HG03432 (cell line): ENCODE data around the gene UBE2N.

Experiments used
- ATAC-seq: cut with Tn5 transposase; IDR thresholded peaks from one replicate; pipeline ENCODE4 v1.9.1; 2021; ENCODE audit warnings: mild to moderate bottlenecking, moderate library complexity; ENCODE audit not compliant: unreplicated experiment

The UBE2N gene, protein sequence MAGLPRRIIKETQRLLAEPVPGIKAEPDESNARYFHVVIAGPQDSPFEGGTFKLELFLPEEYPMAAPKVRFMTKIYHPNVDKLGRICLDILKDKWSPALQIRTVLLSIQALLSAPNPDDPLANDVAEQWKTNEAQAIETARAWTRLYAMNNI

DNA sequence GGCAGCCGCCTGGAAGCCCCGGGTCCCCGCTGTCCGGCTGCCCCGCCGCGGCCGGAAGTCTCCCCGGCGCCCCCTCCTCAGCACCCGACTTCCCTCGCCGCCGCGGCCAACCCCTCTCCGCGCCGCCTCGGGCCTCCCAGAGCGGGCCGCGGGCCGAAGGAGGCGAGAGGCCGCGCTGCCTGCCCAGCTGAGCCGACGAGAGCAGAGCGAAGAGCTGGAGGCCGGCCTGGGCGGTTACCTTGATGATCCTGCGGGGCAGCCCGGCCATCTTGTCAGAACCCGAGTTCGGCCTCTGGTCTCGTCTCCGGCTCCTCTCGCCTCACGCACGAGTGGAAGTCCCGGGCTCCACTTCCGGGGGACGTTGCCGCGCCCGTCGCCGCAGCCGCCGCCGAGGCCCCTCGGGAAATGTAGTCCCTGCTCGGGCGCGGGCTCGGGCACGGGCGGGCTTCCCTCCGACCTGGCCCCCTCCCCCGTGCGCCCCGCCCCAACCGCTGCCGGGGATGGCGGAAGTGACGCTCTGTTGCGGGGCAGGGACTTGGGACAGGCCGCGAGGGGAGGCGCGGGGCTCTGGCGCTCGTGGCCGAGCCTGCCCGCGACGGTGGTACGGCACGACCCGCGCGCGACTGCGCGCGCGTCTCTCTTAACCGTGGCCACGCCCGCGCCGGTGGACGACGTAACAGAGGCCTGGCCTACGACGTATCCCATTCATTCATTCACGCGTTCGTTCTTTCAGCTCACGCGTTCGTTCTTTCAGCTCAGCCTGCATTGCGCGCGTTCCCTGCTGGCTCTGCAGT, at the start of gene UBE2N:
UBE2N (minus strand) TSS at position 331 of the 794 bp plus-strand sequence; CDS start at position 268, 63 bp downstream.
- peak; percentile 88 for ATAC-seq

DNA sequence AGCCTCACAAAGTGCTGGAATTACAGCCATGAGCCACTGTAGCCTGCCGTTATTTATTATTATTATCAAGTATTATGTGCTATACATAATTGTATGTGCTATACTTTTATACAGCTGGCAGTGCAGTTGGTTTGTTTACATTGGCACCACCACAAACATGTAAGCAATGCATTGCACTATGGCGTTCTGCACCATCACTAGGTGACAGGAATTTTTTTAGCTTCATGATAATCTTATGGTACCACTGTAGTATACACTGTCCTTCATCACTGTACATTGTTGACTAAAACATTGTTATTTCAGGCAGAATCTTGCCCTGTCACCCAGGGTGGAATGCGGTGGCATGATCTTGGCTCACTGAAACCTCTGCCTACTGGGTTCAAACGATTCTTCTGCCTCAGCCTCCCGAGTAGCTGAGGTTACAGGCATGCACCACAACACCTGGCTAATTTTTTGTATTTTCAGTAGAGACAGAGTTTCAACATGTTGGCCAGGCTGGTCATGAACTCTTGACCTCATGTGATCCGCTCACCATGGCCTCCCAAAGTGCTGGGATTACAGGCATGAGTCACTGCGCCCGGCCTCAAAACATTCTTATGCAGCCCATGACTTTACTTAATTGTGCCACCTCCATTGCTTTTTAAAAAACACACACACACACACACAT, 42.7 kb upstream of the UBE2N start:
- ATAC-seq, result no peak

DNA sequence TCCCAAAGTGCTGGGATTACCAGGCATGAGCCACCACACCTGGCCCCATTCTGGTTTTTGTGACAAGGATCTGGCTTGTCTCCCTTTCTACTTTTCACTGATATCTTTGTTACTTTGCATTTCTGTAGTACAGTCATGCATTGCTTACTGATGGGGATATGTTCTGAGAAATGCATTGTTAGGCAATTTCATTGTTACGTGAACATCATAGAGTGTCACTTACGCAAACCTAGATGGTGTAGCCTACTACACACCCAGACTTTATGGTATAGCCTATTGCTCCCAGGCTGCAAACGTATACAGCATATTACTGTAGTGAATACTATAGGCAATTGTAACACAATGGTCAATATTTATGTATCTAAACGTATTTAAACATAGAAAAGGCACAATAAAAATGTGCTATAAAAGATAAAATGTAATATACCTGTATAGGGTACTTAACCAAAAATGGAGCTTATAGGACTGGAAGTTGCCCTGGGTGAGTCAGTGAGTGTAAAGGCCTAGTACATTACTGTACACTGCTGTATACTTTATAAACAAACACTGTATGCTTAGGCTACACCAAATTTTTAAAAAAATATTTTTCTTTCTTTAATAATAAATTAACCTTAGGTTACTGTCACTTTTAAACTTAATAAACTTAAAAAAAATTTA, 41.5 kb upstream of the UBE2N start:
- no peak for ATAC-seq

DNA sequence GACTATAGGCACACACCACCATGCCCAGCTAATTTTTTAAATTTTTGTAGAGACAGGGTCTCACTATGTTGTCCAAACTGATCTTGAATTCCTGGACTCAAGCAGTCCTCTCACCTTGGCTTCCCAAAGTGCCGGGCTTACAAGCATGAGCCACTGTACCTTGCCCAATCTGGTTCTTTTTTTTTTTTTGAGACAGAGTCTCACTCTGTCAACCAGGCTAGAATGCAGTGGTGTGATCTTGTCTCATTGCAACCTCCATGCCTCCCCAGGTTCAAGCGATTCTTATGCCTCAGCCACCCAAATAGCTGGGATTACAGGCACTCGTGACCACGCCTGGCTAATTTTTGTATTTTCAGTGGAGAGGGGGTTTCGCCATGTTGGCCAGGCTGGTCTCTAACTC, 41.0 kb upstream of the UBE2N start:
- ATAC-seq, result no peak

DNA sequence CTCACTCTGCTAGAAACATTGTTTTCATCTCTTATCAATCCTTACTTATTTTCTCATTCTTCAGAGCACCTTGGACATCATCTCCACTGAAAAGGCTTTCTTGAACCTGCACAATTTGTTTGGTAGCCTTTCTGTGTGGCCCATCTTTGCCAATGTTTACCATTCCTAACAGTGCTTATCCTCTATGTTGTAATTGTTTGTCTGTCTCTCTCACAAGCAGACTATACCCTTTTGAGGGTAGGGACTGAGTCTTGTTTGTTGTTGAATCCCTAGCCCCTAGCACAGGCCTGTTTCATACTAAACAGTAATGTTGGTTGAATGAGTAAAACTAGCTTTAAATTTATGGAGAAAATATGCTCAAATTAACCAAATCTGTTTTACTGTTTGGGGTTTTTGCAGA, 34.8 kb upstream of the UBE2N start:
- no peak for ATAC-seq

DNA sequence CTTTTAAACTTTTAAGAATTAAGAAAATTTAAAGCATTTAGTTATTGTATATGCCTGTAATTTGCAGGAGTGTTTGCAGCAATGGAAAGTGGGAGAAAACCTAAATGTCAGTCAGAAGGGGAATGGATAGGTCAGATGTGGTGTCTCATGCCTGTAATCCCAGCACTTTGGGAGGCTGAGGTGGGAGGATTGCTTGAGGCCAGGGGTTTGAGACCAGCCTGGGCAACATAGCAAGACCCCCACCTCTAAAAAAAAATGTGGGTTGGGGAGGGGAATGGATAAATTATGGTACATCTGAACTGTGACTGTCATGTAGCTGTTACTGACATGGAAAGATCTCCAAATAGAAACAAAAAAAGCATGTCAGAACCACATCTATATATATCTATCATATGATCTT, 27.6 kb upstream of the UBE2N start:
- ATAC-seq, result no peak

DNA sequence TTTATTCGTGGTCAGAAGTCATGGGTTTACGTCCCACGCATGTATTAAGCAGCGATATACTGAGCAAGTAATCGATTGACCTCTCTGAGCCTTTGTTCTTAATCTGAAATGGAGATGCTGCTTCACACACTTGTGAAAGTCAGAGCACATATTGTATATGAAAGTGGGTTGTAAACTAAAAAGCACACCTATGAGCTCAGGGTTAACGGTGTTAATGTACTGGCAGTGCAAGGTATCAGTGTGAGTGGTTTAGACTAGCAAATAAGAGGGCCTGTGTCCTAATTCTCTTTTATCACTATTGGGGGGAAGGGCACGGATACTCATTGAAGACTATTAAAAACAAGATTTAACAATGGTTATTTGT, 26.2 kb upstream of the UBE2N start:
- peak; percentile 20 for ATAC-seq

DNA sequence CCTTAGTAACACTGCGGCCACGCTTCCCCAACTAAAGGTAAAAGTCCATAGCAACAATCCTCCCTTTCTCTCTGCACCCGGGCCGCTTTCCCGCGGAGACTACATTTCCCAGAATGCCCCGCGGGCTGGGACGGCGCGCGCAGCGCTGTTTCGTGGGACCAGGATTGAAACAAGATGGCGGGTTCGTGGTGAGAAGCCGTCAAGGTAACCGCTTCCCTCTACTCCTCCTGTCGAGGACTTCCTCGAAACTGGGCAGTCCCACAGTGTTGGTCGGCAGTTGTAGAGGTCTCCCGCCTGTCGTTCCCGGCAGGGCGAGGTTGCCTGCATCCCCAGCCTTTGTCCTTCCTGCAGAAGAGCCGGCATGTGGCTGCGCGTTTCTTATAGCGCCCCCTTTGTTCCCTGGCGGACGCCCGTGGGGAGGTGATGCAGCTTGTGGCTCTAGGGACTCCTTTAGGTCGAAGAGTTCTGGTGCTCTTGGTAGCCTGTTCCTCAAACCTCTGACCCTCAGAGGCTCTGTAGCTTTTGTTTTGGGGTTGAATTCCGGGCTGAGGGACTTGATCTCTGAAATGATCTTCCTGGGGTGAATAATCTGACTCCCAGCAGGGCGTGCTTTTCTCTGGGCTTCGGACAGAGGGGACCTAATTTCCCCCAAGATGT, 25.7 kb upstream of the UBE2N start, which contains the start of gene MRPL42:
MRPL42 (plus strand) TSS at position 164 of the 657 bp plus-strand sequence. CDS start 1,772 bp downstream, outside the sequence.
- peak; percentile 94 for ATAC-seq

DNA sequence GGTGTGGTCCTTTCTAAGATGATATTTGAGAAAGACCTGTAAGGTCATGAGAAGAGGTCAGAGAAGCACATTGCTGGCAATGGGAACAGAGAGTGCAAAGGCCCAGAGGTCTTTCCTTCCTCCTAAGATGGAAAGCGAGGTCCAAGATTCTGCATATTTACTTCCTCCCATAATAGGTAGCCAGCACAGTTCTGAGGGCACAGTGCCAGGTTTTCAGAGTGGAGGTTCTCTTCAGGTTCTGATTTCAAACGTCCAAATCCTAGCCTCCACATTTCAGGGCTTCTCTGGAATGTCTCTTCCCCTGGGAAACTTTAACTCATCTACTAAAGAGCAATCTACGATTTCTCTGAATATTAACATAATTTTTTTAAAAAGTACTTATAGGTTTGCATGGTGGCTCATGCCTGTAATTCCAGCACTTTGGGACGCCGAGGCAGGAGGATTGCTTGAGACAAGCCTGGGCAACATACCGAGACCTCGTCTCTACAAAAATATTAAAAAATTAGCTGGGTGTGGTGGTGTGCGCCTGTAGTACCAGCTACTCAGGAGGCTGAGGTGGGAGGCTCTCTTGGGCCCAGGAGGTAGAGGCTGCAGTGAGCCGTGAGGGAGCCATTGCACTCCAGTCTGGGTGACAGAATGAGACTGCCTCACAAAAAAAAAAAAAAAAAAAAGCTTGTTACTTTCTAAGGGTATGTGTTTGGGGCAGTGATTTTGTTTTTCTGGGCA, 25.0 kb upstream of the UBE2N start:
- no peak for ATAC-seq

DNA sequence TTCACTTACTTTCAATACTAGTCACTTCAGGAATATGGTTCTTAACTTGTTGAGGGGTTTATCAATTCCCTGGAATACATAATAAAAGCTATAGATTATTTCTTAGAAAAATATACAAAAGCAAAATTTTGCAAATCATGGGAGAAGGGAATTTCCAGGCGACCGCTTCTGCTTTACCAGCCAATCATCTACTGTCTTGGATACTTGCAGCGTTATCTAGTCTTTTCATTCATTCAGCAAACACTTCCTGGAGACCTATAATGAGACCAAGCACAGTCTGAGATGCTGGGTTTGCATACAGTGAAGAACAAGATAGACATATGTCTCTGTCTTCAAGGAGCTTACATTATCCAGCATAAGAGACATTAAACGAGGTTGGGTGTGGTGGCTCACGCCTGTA, 24.1 kb upstream of the UBE2N start:
- no peak for ATAC-seq

DNA sequence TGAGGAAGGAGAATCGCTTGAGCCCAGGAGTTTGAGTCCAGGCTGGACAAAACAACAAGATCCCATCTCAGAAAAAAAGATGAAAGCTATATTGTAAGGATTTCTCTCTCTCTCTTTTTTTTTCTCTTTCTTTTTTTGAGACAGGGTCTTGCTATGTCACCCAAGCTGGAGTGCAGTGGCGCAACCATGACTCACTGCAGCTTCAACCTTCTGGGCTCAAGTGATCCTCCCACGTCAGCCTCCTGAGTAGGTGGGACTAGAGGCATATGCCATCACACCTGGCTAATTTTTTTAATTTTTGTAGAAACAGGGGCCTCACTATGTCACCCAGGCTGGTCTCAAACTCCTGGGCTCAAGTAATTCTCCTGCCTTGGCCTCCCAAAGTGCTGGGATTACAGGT, 19.8 kb upstream of the UBE2N start:
- no peak for ATAC-seq

DNA sequence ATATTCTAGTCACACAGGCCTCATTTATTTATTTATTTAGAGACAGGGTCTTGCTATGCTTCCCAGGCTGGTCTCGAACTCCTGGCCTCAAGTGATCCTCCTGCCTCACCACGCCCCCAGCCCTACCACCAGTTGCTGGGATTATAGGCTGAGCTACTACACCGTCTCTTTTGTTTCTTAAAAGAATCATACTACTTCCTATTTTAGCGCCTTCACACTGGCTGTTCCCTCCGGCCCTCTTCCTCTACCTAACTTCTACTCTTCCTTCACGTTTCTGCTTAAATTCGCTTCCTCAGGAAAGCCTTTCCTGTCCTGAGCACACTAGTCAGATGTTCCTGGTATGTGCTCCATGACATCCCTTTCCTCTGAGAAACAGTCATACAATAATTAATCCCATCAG, 19.2 kb upstream of the UBE2N start:
- no peak for ATAC-seq

DNA sequence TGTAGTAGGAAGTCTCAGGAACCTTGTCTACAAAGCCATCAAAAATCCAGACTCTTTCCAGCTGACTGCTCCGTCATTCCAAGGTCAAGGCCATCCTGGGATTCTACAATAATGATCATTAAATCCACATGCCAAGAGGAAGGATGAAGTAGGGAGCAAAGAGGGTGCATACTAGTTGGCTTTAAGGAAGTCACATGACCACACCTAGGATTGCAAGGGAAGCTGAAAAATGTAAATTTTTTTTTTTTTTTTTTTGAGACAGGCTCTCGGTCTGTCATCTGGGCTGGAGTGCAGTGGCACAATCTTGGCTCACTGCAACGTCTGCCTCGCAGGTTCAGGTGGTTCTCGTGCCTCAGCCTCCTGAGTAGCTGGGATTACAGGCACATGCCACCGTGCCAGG, 18.3 kb upstream of the UBE2N start:
- no peak for ATAC-seq

DNA sequence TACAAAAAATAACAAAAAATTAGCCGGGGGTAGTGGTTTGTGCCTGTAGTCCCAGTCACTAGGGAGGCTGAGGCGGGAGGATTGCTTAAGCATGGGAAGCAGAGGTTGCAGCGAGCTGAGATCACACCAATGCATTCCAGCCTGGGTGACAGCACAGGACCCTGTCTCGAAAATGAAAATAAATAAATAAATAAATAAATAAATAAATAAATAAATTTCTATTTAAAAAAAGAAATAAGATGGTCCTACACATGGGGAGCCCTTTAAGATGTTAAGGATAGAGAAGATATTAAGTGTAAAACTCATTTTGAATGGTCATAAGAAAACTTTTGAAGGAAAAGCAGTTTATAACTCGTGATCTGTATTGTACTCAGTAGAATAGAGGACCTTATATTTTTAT, 17.4 kb upstream of the UBE2N start:
- no peak for ATAC-seq

DNA sequence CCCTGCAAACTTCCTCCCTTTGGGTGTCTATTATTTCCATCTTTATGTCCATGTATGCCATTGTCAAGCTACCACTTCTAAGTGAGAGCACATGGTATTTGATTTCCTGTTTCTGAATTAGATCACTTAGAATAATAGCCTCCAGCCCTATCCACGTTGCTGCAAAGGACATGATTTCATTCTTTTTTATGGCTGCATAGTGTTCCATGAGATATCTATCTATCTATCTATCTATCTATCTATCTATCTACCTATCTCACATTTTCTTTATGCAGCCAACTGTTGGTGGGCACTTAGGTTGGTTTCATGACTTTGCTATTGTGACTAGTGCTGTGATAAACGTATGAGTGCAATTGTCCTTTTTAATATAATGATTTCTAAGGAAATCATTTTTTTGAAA, 14.3 kb upstream of the UBE2N start:
- no peak for ATAC-seq

DNA sequence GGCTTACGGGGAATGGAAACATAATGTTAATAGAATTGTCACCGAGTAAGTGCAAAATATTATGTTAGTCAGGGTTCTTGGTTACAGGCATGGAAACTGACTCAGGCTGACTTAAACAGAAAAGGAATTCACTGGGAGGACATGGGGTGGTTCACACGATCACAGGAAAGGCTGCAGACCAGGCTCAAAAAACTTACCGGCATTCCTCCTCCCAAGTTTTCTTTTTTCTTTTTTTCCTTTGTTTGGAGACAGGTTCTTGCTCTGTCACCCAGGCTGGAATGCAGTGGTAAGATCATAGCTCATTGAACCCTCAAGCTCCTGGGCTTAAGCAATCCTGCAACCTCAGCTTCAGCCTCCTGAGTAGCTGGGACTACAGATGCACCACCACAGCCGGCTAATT, 11.9 kb upstream of the UBE2N start:
- ATAC-seq, result no peak

DNA sequence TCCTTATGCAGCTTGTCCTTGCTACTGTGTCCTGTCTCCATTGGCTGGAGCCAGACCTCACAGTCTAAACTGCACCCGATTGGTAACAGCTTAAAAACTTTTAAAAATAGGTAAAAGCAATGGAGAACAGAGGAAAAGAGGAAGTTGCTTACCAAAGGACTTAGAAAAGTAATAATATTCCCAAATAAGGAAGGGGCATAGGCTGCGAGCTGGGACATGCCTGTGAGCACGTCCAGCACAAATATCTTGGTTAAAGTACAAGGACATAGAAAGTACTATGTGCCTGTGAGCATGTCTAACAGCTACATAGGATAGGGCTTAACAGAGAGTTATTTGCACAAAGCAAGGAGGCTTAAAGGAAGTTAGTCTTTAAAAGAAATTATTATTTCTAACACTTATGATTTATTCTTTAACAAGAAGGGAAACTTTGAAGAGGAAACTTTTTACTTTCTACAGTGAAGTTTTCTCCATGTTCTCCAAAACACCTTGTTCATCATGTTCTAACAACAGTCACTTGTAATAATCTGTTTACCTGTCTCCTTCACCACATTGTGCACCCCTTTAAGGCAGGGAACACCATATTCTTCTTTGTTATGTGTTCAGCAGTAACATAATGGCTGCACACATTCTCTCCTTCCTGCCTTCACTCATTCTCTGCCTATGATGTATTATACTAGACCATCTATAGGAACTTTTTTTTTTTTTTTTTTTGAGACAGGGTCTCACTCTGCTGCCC, 9.8 kb upstream of the UBE2N start:
- ATAC-seq, result no peak

DNA sequence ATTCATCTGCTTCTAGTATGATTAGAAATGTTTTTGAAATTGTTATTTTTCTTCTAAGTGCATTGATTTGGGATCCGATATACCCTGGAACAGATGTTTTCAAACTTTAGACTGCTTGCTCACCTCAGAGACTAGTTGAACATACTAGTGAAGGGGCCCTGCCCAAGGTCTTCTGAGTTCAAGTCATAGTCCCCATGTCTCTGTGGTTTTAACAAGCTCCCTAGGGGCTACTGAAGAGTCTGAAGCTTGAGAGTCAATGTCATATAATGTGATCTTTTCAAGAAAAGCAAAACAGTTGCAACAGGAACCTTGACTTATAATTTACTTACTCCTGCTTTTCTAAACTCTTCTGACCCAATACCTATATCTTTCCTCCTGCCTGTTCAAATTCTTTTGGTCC, 7.5 kb upstream of the UBE2N start:
- peak; percentile 97 for ATAC-seq

DNA sequence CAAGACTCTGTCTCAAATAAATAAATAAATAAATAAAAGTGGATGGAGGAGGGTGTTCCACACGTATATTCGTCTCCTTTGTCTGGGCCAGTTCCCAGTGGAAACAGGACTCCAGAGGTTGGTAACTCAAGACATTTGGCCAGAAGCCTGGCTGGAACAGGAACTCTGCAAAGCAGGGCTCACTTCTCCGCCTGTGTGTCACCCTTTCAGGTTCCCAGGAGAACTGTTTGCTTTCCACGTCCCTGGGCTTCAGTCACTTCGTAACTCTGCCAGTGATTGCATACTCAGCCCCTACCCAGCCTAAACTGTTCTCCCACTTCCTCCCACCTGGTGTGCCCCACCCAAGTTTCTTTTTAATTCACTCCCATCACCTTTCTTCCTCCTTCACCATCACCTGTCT, 7.0 kb upstream of the UBE2N start:
- ATAC-seq, result peak; percentile 23
